ENCODE data around the gene ASXL3. TPM values are rescaled to one million over a fixed set of nuclear protein-coding genes. Genes with fewer than 3 reads are reported as not detected.

The ASXL3 gene
- total RNA-seq, 1 experiment from 2014 or later, result not detected

DNA sequence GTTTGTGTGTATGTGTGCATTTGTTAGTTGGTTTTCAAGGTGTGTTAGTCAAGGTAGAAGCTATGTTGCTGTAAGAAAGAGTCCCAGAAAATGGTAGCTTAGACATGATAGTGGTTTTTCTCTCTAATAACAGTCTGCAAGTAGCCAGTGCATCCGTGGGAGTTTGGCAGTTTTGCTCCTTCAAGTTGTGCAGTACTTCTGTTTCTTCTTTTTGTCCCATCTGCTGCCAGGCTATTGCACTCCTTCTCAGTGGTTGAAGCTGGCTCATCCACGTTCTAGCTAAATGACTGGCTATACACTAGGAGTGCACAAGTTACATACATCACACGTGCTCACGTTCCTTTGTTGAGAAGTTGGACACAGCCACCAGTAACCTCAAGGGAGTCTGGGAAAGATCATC, 134.7 kb downstream of the ASXL3 start:
- ChIA-PET RAD21 (ENCODE audit: low non-redundant PET in 1 of 2, low total read pairs in 2 of 2, uncharacterized antibody in 2 of 2, unreplicated experiment in 2 of 2) (no interaction called here), CTCF (no interaction called here), POLR2A (no interaction called here)
- Histone ChIP-seq H2AFZ (ENCODE audit: low read depth, low read length, poor library complexity, severe bottlenecking) (no peak overlapping the region), H3K9me3 (ENCODE audit: control insufficient read depth in 1 of 2, insufficient read depth in 1 of 2, low read depth in 1 of 2, low read length in 2 of 2) (peaks cover 0 to 3% of the 10 kb centered on the region in 2 experiments; a peak in 2 of 4 replicates), H3K4me2 (ENCODE audit: low read length) (no peak overlapping the region), H3K79me2 (ENCODE audit: insufficient read depth, low read length) (no peaks in the 10 kb centered on the region), H4K20me1 (ENCODE audit: insufficient read depth) (no peaks in the 10 kb centered on the region), H3K4me3 (replicated peaks in 1 of 2; ENCODE audit: low read depth in 1 of 2, low read length in 2 of 2) (no peak overlapping the region), H3K4me1 (ENCODE audit: control insufficient read depth in 1 of 2, insufficient read depth in 2 of 2, low read length in 2 of 2) (no peaks in the 10 kb centered on the region), H3K27ac (ENCODE audit: low read depth, low read length) (no peak overlapping the region), H3K27me3 (ENCODE audit: insufficient read depth, low read length) (no peaks in the 10 kb centered on the region), H3K9ac (ENCODE audit: low read length) (no peak overlapping the region), H3K9me2 (ENCODE audit: insufficient read depth) (no peaks in the 10 kb centered on the region), H3K36me3 (ENCODE audit: control insufficient read depth in 1 of 2, insufficient read depth in 2 of 2, low read length in 2 of 2) (no peaks in the 10 kb centered on the region)
- DNase-seq (ENCODE audit: low read depth, low spot score), result no peak
- intact Hi-C loops (cut with micrococcal nuclease), result no loop called here
- TF ChIP-seq CBX3 (IDR thresholded peaks at IDR 0.05; ENCODE audit: low read depth), result no peak
- no peak for TF ChIP-seq CEBPB (IDR thresholded peaks at IDR 0.05; ENCODE audit: low read depth)
- TF ChIP-seq ELF1 (IDR thresholded peaks at IDR 0.05; ENCODE audit: borderline replicate concordance, low read depth), result no peak
- TF ChIP-seq, protein P1, sequence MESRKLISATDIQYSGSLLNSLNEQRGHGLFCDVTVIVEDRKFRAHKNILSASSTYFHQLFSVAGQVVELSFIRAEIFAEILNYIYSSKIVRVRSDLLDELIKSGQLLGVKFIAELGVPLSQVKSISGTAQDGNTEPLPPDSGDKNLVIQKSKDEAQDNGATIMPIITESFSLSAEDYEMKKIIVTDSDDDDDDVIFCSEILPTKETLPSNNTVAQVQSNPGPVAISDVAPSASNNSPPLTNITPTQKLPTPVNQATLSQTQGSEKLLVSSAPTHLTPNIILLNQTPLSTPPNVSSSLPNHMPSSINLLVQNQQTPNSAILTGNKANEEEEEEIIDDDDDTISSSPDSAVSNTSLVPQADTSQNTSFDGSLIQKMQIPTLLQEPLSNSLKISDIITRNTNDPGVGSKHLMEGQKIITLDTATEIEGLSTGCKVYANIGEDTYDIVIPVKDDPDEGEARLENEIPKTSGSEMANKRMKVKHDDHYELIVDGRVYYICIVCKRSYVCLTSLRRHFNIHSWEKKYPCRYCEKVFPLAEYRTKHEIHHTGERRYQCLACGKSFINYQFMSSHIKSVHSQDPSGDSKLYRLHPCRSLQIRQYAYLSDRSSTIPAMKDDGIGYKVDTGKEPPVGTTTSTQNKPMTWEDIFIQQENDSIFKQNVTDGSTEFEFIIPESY (IDR thresholded peaks at IDR 0.05; ENCODE audit: extremely low read depth, insufficient replicate concordance, low read length), result no peak
- no peak for TF ChIP-seq TCF7L2 (IDR thresholded peaks at IDR 0.05; ENCODE audit: borderline replicate concordance, extremely low read depth, insufficient read depth, insufficient read length)
- no peak for TF ChIP-seq EGR1 (IDR thresholded peaks at IDR 0.05; ENCODE audit: low read depth)
- TF ChIP-seq SP1 (IDR thresholded peaks at IDR 0.05; ENCODE audit: low read depth), result no peak
- TF ChIP-seq ZFX (IDR thresholded peaks at IDR 0.05), result no peak
- TF ChIP-seq RAD21 (IDR thresholded peaks at IDR 0.05; ENCODE audit: low read depth), result no peak
- no peak for TF ChIP-seq FOSL1 (IDR thresholded peaks at IDR 0.05; ENCODE audit: low read depth)
- TF ChIP-seq MAX (IDR thresholded peaks at IDR 0.05), result no peak
- TF ChIP-seq POLR2A (IDR thresholded peaks at IDR 0.05; ENCODE audit: borderline replicate concordance, extremely low read depth, insufficient read depth, insufficient read length), result no peak
- TF ChIP-seq, protein P2, sequence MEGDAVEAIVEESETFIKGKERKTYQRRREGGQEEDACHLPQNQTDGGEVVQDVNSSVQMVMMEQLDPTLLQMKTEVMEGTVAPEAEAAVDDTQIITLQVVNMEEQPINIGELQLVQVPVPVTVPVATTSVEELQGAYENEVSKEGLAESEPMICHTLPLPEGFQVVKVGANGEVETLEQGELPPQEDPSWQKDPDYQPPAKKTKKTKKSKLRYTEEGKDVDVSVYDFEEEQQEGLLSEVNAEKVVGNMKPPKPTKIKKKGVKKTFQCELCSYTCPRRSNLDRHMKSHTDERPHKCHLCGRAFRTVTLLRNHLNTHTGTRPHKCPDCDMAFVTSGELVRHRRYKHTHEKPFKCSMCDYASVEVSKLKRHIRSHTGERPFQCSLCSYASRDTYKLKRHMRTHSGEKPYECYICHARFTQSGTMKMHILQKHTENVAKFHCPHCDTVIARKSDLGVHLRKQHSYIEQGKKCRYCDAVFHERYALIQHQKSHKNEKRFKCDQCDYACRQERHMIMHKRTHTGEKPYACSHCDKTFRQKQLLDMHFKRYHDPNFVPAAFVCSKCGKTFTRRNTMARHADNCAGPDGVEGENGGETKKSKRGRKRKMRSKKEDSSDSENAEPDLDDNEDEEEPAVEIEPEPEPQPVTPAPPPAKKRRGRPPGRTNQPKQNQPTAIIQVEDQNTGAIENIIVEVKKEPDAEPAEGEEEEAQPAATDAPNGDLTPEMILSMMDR (IDR thresholded peaks at IDR 0.05 in 2 of 3, conservative IDR thresholded peaks at IDR 0.05 in 1 of 3; ENCODE audit: borderline replicate concordance in 1 of 3, insufficient read depth in 1 of 3, low read depth in 2 of 3, low read length in 2 of 3), result no peak
- TF ChIP-seq ZNF274 (IDR thresholded peaks at IDR 0.05; ENCODE audit: low read depth, low read length), result no peak
- no peak for TF ChIP-seq YY1 (IDR thresholded peaks at IDR 0.05; ENCODE audit: extremely low read depth, insufficient replicate concordance, low read depth, low read length)
- ATAC-seq, result no peak
- BruUV-seq (replicated peaks), result no TSS peak

Data from HCT116 (cell line).